PC-3 (cell line): ENCODE results near the gene SYNJ2.
A peak's percentile ranks its signal among the peaks of the same experiment; 100 is the strongest.

ENCODE experiments used
- EZH2 ChIP-seq: fragments of 300-600 bp; sonication (generic); IDR thresholded peaks from one replicate; pipeline ENCODE4 v1.6.1; 2017; ENCODE audit warnings: antibody characterized with exemption, mild to moderate bottlenecking, low read length; ENCODE audit not compliant: unreplicated experiment
- EZH2phosphoT487 ChIP-seq: fragments of 300-600 bp; sonication (generic); IDR thresholded peaks from 2 replicates; pipeline ENCODE4 v1.6.1; 2018; ENCODE audit warnings: mild to moderate bottlenecking, antibody characterized with exemption, low read length, borderline replicate concordance
- TF ChIP-seq, protein P1 (sequence below): fragments of 300-600 bp; sonication (generic); conservative IDR thresholded peaks from 2 replicates; pipeline ENCODE4 v1.5.1; 2017; ENCODE audit warnings: antibody characterized with exemption, low read depth, mild to moderate bottlenecking, low read length

DNA sequence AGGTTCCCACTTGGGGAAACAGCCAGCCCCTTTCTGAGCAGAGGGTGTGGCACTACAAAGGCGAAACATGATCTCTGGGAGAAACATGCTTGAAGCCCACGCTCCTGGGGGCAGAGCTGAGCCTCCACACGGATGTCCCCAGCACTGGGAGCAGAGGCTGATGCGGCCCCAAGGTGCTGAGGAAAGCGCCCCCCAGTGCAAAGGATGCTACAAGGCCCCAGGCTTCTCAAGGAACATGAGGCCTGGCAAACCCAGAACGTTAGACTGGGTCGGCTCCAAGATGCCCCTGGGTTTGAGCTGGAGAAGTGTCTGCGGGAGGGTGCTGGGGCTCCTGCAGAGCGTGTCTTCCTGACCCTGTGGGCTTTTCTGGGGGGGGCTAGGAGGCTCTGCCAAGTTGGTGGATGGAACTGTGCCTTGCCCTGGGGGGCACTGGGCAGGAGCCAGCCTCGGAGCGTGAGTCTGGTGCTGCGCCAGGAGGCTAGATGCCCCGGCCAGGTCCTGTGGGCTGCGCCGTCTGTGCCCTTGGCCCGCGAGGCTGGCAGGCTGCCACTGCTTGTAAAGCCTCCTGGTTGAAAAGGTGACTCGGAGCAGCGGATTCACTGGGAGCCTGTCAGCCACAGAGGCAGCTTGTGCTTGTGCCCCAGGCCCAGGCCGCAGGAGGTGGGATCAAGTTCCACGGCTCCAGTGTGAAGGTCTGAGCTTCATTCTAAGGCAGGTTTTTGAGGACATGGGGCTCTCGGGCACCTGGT, 8.1 kb downstream of the SYNJ2 start:
- TF ChIP-seq, protein P1, sequence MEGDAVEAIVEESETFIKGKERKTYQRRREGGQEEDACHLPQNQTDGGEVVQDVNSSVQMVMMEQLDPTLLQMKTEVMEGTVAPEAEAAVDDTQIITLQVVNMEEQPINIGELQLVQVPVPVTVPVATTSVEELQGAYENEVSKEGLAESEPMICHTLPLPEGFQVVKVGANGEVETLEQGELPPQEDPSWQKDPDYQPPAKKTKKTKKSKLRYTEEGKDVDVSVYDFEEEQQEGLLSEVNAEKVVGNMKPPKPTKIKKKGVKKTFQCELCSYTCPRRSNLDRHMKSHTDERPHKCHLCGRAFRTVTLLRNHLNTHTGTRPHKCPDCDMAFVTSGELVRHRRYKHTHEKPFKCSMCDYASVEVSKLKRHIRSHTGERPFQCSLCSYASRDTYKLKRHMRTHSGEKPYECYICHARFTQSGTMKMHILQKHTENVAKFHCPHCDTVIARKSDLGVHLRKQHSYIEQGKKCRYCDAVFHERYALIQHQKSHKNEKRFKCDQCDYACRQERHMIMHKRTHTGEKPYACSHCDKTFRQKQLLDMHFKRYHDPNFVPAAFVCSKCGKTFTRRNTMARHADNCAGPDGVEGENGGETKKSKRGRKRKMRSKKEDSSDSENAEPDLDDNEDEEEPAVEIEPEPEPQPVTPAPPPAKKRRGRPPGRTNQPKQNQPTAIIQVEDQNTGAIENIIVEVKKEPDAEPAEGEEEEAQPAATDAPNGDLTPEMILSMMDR = no peak
- TF ChIP-seq EZH2phosphoT487 = peak; percentile 49; the same call in 1 of the 2 replicates
- no peak for TF ChIP-seq EZH2
